ENCODE measurements around the gene MVK. TPM values are rescaled to one million over a fixed set of nuclear protein-coding genes. Genes with fewer than 3 reads are reported as not detected.

The MVK gene
- total RNA-seq, 1 experiment from 2014 or later: 19.2 TPM

GRCh38 chr12:109600481-109600880 is 26.9 kb downstream of the MVK start:
- no peak overlapping the region for H4K5ac ChIP-seq (ENCODE audit: insufficient read length, low read depth, low read length)
- H3K9me3 ChIP-seq (ENCODE audit: control insufficient read depth, low read depth, low read length): no peaks in the 10 kb centered on the region
- H2BK5ac ChIP-seq (ENCODE audit: insufficient read length, low read length): no peak overlapping the region
- H2BK20ac ChIP-seq (ENCODE audit: low read depth, low read length, poor library complexity, severe bottlenecking): no peak overlapping the region
- H2BK12ac ChIP-seq (ENCODE audit: insufficient read length, low read depth, low read length): no peak overlapping the region
- no peak overlapping the region for H3T11ph ChIP-seq (ENCODE audit: low read length)
- no peak for TF ChIP-seq CTCF (conservative IDR thresholded peaks at IDR 0.05)
- H3K27ac ChIP-seq (ENCODE audit: insufficient read length, low read depth, low read length): no peak overlapping the region
- Mint-ChIP-seq H3K27ac (no peak overlapping the region), H3K27me3 (ENCODE audit: low read depth) (no peaks in the 10 kb centered on the region; the same call in none of the 2 replicates), H3K4me3 (no peak overlapping the region), H3K36me3 (ENCODE audit: insufficient read depth in 1 of 3, low read depth in 3 of 3) (peaks cover 0 to 2% (median 0%) of the 10 kb centered on the region in 3 experiments; a peak in 2 of 7 replicates), H3K9me3 (no peaks in the 10 kb centered on the region; a peak in 1 of 5 replicates), H3K4me1 (peaks cover 11 to 24% of the 10 kb centered on the region in 2 experiments)
- H2AFZ ChIP-seq (ENCODE audit: low read length): no peak overlapping the region
- no peaks in the 10 kb centered on the region for H3K23me2 ChIP-seq (ENCODE audit: insufficient read length, low read depth, low read length, poor library complexity, severe bottlenecking)
- no peak overlapping the region for H3K18ac ChIP-seq (ENCODE audit: insufficient read length, low read depth, low read length)
- H2AK5ac ChIP-seq (ENCODE audit: insufficient read length, low read length): no peak overlapping the region
- H3K79me2 ChIP-seq (ENCODE audit: insufficient read depth, low read length): no peaks in the 10 kb centered on the region
- no peak overlapping the region for H3K4ac ChIP-seq (ENCODE audit: low read depth, low read length)
- no peak overlapping the region for H3K4me2 ChIP-seq (ENCODE audit: insufficient read depth, insufficient read length, low read length)
- no peaks in the 10 kb centered on the region for H4K20me1 ChIP-seq (ENCODE audit: control insufficient read depth, insufficient read depth, insufficient read length)
- WGBS (ENCODE audit: extremely low coverage, insufficient read length, low lambda C conversion rate): no CpG with 5 or more reads among the region's 2 CpGs
- no peak overlapping the region for H2BK15ac ChIP-seq (ENCODE audit: low read depth, low read length)
- H2BK120ac ChIP-seq (ENCODE audit: low read depth, low read length, poor library complexity, severe bottlenecking): no peak overlapping the region
- H3K14ac ChIP-seq (ENCODE audit: insufficient read depth, low read length): no peak overlapping the region
- no peak overlapping the region for H3K23ac ChIP-seq (ENCODE audit: insufficient read length, low read depth, low read length)
- no peaks in the 10 kb centered on the region for H3K79me1 ChIP-seq (ENCODE audit: insufficient read depth, low read depth, low read length, poor library complexity, severe bottlenecking)
- DNase-seq: no peak
- no peak overlapping the region for H4K91ac ChIP-seq (ENCODE audit: insufficient read length, low read depth, low read length)
- no peak overlapping the region for H3K56ac ChIP-seq (ENCODE audit: insufficient read length, low read depth, low read length)
- no peak overlapping the region for H3K9ac ChIP-seq (ENCODE audit: extremely low read depth, insufficient read length, low read length)
- H3K4me1 ChIP-seq (ENCODE audit: insufficient read depth, low read length): no peaks in the 10 kb centered on the region
- no peaks in the 10 kb centered on the region for H3K27me3 ChIP-seq (ENCODE audit: insufficient read depth, low read length)
- no peak overlapping the region for H4K8ac ChIP-seq (replicated peaks; ENCODE audit: insufficient read length, low read depth, low read length)

Data from H9 (cell line).